Measurements from ENCODE around the gene RARG.
"Not testable (repeated sequence)": the region's sequence is repeated elsewhere in the genome, so short reads cannot be mapped to it uniquely, and the experiment has no call there.

RARG gene

GRCh38 chr12:53170876-53171724 is 60.9 kb downstream of the RARG start:
- peak; percentile 45 for DNase-seq (ENCODE audit: low read depth, low spot score)

GRCh38 chr12:53170215-53170614 is 61.8 kb downstream of the RARG start:
- DNase-seq (ENCODE audit: low read depth, low spot score): no peak

- DNase-seq (ENCODE audit: low read depth, low spot score): no peak
These were observed 62.4 kb downstream of the RARG start for GRCh38 chr12:53169644-53170043.

- DNase-seq (ENCODE audit: low read depth, low spot score): no peak
These were observed 65.2 kb downstream of the RARG start for GRCh38 chr12:53166837-53167236.

GRCh38 chr12:53163008-53163407 is 69.0 kb downstream of the RARG start:
- not testable (repeated sequence) for DNase-seq (ENCODE audit: low read depth, low spot score)

GRCh38 chr12:53161119-53161911 is 70.7 kb downstream of the RARG start:
- DNase-seq (ENCODE audit: low read depth, low spot score): no peak

DNA sequence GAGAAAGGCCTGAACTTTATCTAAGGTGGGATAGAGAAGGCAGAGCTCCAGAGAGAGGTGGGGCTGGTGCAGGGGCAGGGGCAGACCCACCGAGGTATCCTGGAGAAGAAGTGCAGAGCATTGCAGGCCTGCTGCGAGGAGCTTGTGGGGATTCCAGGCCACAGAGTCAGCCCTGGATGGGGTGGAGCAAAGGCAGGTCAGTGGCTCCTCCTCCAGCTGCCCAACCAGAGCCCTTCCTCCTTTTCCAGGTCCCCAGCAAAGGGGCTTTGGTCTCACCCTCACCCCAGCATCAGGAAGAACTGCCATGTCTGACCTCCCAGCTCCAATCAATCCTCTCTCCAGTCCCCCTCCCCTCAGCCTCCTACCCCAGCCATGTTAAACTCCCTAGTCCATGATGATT is 71.3 kb downstream of the RARG start:
- peak; percentile 19 for DNase-seq (ENCODE audit: low read depth, low spot score)

Measured in ELF-1 (cell line).